DND-41 (cell line): Measurements from ENCODE around the gene RNF144A.

ENCODE experiments used
- EZH2 ChIP-seq: IDR thresholded peaks from 3 replicates; pipeline ENCODE4 v1.6.1; 2012; ENCODE audit warnings: borderline replicate concordance, low read depth, mild to moderate bottlenecking, moderate library complexity, low read length, inconsistent platforms; ENCODE audit not compliant: severe bottlenecking
- TF ChIP-seq, protein P1 (sequence below): IDR thresholded peaks from 2 replicates; pipeline ENCODE4 v1.5.1; 2012; ENCODE audit warnings: borderline replicate concordance, low read length, moderate library complexity, mild to moderate bottlenecking; ENCODE audit not compliant: poor library complexity, severe bottlenecking; ENCODE audit errors: extremely low read depth

DNA sequence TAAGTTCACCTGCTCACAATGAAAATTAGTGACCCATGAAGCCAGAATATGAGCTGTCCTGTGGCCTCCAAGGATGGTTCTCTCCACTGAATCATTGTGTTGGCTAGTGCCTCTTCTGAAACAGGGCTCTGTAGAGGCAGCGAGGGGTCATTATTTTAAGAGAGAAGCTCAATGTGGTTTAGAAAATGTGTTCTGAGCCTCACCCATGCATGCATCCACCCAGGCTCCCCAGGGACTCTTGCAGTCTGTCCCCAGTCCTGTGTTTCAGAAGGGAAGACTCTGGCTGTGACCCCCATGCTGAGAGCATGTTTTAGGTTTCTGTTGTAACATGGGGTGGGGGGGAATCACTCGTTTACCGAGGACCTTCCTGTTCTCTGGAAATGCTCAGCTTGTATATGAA lies 135.2 kb downstream of the RNF144A start:
- TF ChIP-seq, protein P1, sequence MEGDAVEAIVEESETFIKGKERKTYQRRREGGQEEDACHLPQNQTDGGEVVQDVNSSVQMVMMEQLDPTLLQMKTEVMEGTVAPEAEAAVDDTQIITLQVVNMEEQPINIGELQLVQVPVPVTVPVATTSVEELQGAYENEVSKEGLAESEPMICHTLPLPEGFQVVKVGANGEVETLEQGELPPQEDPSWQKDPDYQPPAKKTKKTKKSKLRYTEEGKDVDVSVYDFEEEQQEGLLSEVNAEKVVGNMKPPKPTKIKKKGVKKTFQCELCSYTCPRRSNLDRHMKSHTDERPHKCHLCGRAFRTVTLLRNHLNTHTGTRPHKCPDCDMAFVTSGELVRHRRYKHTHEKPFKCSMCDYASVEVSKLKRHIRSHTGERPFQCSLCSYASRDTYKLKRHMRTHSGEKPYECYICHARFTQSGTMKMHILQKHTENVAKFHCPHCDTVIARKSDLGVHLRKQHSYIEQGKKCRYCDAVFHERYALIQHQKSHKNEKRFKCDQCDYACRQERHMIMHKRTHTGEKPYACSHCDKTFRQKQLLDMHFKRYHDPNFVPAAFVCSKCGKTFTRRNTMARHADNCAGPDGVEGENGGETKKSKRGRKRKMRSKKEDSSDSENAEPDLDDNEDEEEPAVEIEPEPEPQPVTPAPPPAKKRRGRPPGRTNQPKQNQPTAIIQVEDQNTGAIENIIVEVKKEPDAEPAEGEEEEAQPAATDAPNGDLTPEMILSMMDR = no peak
- no peak for TF ChIP-seq EZH2
